ENCODE data around the gene OSCP1.
A peak's percentile ranks its signal among the peaks of the same experiment; 100 is the strongest.

The OSCP1 gene

DNA sequence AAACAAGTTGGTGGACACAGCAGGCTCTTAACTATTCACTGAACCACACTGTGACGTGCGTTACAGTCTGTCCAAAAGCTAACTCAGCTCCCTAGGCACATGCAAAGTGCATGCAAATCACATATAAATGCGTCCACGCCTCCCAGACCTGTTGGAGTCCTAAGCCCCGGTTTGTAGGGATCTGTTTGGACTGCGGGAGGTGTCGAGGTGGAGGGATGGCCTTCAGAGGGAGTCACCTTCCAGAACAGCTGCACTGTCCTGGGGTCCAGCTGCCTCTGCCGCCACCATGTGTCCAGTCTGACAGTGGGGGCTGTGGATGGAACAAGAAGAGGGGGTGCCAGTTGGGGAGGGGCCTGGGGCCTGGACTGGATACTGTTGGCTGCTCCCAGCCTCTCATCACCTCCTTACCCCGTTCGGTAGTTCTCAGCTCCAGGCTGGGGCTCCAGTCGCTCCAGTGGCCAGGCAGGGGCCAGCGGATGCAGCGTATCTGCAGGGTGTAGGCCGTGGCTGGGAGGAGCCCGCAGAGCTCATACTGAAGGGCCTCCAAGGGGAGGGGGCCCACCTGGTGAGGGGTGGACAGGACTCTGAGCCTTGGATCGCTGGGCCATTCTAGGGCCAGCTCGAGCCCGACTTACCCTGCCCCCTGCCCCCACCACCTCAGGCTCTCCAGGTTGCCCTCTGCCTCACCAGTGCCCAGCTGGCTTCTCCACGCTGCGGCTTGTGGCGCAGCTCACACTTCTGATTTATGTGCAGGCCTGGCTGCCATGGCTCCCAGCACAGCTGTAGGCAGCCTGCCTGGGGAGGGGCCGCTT lies 21.8 kb upstream of the OSCP1 start:
- no peak for DNase-seq

DNA sequence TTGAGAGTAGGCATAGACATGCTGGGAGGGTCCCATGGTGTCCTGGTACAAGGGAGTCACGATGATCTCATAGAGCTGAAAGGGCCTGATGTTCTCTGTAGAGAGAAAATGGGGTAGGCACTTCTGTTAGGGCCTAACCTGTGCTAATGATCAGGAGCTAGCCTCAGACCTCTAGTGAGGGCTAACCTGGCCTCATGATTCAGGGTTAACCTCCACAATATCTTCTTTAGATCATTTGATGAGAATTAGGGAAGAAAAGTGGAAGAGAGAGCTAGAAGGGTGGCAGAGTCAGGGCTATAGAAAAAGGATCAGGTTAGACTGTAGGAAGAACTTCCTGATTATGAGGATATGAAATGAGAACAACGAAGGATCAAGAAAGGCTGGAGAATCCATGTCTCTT lies 18.9 kb upstream of the OSCP1 start:
- DNase-seq = no peak

DNA sequence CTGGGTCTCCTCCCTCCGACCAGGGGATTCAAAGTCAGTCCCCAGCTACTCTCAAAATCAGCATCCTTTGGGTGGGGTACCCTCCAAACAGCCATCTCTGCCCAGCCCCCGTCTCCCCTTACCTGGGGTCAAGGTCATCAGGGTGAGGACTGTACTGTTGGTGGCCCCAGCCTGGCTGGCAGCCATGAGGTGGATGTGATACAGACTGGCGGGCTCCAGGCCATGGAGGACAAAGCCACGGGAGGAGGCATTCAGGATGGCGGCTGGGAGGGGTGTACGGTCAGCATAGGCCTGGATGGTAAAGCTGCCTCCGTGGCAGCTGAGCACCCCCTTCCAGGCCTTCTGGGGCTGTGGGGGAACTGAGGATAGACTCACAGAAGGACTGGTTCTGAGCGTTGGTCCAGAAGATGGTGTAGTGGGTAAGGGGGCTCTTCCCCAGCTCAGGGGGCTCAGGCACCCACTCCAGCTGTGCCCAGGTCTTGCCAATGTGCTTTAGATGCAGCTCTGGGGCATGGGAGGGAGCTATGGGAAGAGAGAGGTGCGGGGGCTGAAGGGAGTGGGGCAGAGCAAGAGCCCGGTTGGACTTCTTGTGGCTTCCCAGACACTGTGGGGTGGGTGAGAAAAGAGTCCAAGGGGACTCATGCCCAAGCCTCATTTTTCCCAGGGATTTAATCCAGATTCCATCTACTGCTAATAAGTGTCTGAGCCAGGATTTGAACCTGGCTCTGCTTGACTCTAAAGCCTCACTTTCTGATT lies 17.6 kb upstream of the OSCP1 start:
- DNase-seq = no peak

DNA sequence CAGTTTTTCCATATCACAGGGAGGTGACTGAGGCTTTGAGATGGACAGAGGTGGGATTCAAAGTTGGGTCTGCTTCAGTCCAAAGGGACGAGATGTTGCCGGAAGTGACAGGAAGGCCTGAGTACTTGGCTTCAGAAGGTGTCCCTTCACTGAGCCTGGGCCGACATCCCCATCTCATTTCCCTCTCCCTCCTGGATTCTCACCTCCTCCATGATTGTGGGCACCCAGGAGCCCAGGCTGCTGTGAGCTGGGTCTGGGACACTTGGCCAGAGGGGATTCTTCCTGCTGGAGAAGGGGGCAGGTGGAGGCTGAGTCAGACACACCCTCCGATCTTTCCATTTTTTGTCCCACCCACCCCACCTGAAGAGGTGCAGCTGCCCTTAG lies 16.8 kb upstream of the OSCP1 start:
- no peak for DNase-seq

DNA sequence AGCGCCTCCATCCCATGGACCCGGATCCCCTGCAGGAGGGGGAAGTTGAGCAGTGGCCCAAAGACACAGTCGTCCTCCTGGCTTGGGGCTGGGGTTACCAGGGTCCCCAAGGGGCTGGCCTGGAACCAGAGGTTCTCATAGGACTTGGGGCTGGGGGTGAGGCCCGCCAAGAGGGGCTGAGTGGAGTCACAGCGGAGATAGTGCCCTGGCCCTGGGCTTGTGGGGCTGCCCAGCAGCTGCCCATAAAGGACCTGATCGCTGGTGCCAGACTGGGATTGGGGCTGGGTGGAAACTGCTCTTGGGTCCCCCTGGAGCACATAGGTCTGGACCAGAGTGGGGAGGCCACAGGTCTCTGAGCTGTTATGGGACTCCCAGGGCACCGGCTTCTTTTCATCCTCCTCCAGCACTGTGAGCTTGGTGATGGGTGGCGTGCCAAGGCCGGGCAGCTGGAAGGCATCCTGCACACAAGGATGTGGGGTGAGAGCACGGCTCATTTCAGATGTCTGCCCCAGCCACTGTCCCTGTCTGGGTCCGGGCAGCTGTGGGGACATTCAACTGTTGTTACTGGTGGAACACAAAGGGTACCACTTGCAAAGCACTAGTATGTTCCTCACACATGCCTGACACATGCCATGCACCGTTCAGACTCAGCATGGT lies 16.2 kb upstream of the OSCP1 start:
- DNase-seq = no peak

DNA sequence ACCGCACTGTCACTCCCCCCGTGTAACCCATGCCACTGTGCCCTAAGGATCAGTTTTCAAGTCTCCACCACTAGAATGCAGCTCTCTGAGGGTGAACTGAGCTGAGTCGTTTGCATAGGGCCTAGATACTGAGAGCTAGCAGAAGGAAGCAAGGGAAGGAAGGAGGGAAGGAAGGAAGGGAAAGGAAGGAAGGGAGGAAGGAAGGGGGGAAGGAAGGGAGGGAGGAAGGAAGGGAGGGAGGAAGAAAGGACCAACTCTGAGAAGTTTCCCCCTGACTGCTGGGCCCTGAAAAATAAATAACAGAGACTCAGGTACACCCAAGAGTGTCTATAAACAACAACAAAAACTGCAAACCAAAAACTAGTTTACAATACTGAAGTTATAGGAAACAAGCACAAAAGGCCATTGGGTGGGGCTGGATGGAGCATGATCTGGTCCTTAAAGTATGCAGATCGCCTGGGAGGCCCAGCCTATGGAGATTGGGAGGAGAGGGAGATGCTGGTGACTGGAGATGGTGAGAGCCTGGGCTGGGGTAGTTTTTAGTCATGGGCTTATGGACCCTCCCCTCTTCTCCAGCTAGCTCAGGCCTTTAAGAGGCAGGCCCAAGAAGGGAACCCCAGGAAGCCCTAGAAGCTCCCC lies 15.6 kb upstream of the OSCP1 start:
- DNase-seq = no peak

DNA sequence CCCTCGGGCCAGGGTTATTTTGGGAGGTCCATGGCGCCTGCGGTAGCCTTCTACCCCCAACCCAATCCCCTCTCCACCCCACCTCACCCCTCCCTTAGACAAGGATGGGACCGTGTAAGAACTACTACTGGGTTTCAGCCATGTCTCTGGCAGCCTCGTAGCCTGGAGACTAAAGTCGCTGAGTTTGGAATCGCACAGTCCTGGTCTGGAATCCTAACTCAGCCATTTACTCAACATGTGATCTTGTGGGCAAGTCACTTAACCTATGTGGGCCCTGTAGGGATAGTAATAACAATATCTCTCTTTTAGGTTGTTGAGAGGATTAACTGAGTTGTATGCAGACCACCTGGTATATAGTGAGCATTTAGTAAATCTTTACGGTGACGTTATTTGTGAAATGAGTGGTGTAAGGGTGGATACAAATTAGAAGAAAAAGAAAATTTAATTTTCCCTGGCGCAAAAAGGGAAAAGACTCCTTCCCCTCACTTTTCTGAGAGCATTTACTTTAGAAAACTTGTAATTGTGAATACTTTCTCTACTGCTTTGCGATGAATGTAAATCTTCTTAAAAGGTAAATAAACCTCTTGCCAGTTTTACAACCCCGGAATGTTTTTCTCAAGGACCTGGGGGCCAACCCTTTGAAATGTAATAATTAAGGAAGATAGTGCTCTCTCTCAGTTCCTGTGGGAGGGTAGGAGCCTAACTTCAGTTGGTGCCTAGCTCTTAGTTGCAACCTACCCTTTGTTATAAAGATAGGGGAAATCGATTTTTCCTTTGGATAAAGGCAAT lies 14.5 kb upstream of the OSCP1 start:
- no peak for DNase-seq

DNA sequence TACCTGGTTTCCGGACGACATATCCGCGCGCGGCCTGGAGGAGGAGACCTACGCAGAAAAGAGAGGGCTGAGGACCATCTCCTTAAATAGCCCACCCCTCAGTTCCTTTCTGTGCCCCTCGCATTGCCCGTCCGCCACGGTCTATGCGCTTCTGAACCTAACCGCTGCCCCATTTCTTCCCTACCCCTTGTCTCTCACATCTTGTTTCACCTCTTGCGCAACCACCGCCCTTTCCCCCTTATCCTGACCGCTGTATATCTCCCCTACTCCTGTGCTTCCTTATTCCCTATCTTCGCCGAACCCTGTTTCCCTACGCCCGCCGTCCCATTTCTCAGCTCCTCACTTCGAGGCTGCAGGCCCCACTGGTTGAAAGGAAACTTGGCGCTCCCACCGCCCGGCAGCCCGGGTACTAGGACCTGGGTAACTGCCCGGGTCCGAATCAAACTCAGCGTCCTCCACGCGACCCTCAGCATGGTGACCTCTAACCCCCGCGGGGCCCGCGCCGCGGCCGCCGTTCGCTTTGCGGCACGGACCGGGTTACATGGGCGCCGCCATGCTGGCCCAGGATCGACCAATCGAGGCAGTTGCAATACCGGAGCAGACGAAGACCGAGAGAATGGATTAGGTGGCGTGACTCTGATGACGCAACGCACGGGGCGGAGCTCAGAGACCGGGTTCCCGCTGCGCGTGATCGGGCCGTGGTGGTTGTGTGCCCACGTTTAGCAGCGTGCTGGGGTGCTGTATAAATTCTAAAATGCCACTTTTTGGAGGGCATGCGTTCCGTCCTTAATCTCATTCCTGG lies 13.8 kb upstream of the OSCP1 start, which contains the start of gene MRPS15:
Gene MRPS15 (minus strand): TSS at position 582 of the 802 bp plus-strand sequence. CDS start 109 bp downstream, at position 473.
- DNase-seq = peak; percentile 99

DNA sequence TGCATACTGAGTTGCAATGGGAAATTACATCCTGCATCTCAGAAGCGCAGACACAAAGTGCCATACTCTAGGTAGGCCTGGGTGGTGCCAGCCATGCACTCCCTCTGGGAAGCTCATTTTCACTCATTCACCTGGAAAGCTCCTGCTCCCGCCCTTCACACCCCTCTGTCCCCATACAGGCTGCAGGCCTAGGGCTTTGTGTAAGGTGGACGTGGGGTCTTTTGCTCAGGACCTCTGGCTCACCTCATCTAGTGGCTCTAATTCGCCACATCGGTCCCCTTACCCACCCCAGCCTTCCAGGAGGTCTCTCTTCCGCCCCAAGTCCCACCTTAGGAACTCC lies 13.2 kb upstream of the OSCP1 start:
- DNase-seq = no peak

DNA sequence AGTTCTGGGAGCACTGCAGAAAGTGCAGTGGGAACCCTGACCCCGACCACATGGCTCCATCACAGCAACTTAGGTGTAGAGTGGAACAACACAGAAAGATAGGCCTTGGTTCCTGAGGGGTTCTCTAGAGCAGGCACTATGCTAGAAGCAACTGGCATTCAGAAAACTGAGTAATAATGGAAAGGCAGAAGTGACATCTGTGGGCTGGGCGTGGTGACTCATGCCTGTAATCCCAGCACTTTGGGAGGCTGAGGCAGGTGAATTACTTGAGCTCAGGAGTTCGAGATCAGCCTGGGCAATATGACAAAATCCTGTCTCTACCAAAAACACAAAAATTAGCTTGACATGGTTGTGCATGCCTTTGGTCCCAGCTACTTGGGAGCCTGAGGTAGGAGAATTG lies 8.7 kb upstream of the OSCP1 start:
- peak; percentile 72 for DNase-seq

DNA sequence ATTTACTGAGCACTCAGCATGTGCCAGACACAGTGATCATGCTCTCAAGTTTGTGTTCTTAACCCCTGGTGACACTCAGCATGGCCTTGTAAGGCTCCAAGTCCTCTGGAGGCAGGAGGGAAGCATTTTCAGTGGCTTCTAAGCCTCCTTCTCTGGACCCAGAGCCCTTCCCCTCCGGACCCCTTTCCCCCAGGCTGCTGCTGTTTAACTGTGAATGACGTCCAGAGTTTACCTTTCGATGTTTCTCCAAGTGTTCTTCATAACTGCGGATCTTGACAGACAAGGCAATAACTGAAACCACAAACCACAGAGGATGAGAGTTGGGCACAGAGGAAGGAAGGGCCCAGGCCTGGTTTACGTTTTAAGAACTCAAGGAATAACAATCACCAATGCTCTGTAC lies 7.4 kb upstream of the OSCP1 start:
- no peak for DNase-seq

DNA sequence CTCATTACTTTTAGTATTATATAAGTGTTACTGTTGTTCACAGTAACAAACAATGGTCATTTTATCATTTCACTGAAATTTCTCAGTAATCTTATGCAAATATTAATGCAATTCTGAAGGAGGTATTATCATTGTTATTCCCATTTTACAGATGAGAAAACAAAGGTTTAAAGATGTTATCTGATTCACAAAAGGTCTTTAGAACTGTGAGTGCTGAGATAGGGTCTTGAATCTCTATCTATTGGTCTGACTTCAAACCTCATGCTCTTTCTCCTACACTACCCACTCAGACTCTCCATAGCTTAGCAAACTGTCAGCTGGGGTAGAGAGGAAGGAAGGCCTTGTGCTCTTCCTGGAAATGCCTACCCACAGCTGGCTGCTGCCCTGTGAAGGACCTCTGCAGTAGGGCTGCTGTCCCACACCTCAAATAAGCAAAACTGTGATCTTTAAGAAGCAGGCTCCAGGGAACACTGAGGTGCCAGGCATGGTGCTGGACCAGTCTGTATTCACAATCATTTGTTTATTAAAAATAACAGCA lies 6.2 kb upstream of the OSCP1 start:
- DNase-seq = no peak

DNA sequence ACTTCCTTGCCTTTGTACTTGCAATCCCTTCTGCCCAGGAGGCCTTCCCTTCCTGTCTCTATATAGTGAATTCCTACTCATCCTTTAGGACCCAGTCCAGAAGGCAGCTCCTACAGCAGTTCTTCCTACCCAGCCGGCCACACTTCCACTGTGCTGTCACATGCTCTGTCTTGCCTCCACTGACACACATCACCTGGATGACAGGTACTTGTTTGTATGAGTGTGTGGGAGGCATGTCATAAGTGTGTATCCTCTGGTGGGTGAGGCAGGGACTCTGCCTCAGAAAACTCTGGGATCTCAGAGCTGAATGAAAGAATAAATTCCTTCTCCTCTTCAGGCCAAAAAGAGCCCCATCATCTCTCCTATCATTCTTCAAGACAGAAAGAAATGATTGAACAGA lies 5.1 kb upstream of the OSCP1 start:
- DNase-seq = no peak

DNA sequence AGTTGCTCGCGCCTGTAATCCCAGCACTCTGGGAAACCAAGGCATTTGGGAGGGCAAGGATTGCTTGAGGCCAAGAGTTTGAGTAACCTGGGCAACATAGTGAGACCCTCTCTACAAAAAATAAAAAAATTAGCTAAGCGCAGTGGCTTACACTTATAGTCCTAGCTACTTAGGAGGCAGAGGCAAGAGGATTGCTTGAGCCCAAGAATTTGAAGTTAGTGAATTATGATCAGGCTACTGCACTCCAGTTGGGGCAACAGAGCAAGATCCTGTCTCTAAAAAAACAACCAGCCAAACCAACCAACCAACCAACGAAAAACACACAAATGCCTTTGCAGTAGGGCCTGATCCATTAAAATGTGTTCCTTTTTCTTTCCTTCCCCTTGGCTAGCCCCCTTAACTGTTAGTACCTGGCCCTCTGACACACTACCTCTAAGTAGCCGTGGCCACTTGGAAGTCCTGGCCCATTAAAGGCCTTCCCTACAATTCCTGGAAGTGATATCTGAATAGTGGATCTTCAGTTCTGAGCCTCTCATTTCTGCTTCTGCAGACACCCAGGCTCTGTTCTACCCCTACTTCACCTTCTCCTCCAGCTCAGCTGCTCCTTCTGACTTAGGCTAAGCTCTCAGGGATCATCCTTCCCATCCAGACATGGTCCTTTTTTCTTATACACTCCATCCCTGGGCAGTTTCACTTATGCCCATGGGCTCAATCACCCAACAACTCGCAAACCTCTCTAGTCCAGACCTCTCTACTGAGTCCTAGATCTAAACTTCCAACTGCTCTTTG lies 3.5 kb upstream of the OSCP1 start:
- DNase-seq = no peak

DNA sequence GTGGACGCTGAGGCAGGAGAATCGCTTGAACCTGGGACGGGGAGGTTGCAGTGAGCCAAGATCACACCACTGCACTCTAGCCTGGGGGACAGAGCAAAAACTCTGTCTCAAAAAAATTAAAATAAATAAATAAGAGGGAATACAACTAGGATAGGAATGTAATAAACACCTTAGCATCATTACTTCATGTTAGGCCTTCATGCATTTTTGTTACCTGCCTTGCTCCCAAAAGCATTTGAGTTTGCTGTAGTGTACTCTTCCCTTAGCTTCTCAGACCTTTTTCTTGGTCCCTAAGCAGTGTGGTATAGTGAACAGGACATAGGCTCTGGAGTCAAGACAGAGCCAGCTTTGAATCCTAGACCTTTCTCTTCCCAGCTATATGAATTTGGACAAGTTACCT lies 2.8 kb upstream of the OSCP1 start:
- DNase-seq = no peak

DNA sequence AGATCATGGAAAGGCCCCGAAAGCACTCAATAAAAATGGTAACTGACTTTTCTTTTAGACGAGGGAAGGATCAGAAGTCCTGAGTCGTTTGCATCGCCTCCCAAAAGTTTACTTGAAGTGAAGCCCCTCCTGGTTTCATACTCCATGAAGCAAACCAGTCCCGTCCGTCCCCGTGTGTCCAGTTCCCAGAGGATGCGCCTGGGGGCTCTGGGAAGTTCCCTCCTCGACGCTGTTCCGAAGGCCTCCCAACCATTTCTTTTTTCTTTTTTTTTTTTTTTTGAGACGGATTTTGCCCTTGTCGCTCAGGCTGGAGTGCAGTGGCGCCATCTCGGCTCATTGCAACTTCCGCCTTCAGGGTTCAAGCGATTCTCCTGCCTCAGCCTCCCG lies 661 bp upstream of the OSCP1 start:
- DNase-seq = no peak

DNA sequence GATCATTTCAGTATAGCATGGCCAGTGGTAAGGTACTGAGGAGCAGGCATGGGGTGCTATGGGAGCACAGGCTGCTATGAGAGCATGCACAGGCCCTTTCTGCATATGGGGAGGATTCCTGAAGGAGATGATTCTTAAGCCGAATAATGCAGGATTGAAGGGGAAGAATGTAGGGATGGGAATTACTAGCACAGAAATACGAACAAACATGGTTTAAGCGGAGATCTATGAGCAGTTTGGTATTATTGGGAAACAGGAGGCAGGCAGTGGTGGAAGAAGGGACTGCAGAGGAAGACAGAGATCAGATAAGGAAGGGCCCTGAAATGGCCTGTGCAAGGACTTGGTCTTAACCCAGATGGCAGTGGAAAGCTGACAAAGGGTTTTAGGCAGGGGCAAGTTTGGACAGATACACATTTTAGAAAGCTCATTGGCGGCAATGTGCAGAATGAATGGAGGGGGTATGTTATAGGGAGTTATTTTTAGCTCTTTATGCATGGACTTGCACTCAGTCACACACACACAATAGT lies 1.7 kb downstream of the OSCP1 start:
- DNase-seq = no peak

DNA sequence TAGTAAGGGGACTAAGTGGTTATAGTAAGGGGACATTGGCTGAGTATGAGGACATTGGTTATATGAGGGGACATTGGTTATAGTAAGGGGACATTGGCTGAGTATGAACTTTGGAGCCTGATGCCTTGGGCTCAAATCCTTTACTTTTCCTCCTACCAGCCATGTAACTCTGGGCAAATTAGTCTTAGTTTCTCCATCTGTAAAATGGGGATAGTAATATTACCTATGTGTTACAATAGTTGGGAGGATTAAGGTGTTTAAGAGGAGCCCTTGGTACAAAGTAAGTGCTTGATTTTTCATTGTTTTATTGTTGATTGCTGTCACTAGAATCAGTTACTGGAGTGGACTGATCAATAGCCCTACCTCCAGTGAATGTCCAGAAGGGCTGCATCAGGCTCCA lies 2.8 kb downstream of the OSCP1 start:
- DNase-seq = no peak

DNA sequence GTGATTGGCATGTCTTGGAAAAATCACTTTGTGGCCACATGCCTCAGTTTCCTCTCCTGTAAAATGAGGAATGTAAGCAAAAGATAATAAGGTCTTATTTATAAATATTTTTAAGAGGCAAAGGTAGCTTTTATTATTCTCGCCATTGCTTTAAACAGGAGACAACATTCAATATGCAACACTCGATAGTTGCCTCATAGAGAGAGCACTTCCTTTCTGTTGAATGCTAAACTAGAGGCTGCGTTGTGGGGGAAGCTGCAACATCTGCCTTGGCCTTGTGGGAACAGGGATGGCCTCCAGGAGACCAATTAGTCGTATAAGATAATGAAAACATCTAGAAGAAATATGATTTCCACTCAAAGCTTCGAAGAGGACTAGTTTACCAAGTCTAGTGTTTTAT lies 3.5 kb downstream of the OSCP1 start:
- DNase-seq = no peak

DNA sequence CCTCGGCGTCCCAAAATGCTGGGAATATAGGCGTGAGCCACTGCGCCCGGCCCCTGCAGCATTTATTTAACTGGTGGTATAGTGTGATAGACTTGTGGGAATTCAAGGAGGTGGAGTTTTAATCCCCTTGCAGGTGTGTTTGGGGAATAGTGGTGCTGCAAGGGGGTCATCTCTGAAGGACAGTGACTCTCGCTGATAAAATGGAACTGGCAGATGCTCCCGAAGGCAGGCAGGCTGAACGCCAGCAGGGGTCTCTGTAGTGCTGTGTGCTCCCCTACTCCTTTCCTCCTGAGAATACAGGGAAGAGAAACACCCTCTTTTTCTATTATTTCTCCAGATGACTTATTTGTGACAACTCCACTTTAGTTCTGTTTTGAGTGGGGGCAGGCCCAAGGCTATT lies 4.0 kb downstream of the OSCP1 start:
- peak; percentile 38 for DNase-seq
